ENCODE measurements around the gene ANKS3.

The ANKS3 gene

GRCh38 chr16:4723071-4723767, 10.9 kb downstream of the ANKS3 start:
- no peak for DNase-seq

GRCh38 chr16:4718466-4718865, 15.6 kb downstream of the ANKS3 start:
- no peak for DNase-seq

DNA sequence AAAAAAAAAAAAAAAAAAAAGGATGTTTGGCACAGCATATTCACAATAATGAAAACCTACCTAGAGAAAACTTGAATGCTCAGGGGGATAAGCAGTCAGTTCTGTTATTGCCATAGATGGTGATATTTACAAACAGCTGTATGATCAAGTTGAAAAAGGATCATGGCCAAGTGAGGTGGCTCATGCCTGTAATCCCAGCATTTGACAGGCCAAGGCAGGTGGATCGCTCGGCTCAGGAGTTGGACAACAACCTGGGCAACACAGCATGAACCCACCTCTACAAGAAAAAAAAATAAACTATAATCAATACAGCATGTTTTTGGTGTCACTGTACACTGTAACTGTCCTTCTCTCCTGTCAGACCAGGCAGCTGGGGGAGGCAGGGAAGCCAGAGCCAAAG, 19.1 kb downstream of the ANKS3 start:
- DNase-seq: no peak

DNA sequence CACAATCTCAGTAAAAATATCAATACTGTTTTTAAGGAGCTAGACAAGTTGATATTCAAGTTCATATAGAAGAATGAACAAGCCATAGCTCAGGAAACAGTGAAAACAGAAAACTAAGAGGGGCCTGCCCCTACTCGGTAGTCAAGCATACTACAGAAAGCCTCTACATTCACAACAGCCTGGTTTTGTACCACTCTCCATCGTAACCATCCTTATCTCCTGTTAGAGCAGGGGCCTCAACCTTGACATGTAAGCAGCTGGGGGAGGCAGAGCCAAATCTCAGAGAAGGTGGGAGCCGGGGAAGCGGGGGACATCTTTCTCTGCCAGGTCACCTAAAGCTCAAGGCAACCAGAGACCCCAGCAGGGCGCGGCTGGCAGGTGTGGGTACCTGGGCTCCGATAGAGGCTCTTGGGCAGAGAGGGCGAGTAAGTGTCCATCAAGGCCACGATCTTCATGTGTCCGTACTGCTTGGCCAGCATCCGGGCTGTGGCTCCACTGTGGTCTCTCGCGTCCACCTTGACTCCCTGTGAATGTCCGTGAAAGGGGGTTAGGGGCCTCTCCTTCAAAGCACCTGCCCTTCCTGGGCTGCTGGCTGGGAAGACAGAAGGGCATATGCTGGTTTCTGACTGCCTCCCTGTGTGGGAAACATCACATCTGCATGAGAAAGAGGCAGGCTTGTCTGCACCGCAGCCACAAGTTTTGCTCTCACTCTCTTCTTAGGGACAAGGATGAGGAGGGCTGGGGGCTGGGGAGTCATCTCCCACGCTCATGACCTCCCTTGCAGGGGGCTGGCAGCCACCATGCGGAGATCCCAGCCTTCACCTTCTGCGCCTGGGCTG, 20.2 kb downstream of the ANKS3 start:
- DNase-seq: no peak

DNA sequence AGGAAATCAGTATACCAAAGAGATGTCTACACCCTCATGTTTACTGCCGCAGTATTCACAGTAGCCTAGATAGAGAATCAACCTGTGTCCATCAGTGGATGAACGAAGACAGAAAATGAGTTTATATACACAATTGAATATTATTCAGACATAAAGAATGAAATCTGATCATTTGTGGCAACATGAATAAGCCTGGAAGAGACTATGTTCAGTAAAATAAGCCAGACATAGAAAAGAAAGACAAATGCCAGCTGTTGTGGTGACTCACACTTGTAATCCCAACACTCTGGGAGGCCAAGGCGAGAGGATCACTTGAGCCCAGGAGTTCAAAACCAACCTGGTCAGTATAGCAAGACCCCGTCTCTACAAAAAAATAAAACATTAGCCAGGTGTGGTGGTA, 24.6 kb downstream of the ANKS3 start:
- DNase-seq: no peak

DNA sequence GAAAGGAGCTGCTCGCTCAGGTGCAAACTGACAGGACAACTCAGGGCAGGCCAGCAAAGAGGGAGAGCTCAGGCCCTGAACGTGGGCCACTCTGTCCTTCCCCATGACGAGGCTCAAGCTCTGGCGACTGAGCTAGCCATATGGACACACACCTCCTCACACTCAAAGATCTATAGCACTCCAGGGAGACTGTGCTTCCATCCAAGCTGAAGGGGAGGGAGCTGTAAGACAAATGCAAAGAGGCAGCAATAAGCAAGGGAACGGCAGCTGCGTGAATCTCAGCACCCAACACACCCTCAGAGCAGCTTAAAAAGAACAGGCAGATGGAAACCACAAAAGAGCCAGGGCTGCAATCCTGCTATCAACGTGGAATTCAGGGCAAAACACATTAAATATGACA, 27.2 kb downstream of the ANKS3 start:
- no peak for DNase-seq

GRCh38 chr16:4704913-4705312, 29.2 kb downstream of the ANKS3 start:
- DNase-seq: no peak

- no peak for DNase-seq
These were observed 29.6 kb downstream of the ANKS3 start for GRCh38 chr16:4704491-4704890.

DNA sequence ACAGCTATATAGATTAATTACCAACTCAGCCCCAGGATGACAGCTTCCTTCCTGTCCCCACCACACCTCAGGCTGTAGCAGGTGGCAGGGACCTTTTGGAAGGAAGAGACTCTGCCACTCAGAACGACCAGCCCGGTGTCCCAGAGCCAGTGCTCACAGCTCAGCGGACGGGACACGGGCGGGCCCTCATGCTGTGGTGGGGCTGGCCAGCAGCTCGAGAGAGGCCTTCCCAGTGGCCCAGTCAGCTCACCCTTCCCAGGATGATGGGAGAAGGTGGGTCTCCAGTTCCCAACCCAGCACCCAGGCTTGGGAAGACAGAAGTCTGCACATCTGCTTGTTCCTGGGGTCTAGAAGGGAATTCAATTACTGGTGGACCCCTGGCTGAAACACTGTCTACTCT, 30.2 kb downstream of the ANKS3 start:
- DNase-seq: no peak

DNA sequence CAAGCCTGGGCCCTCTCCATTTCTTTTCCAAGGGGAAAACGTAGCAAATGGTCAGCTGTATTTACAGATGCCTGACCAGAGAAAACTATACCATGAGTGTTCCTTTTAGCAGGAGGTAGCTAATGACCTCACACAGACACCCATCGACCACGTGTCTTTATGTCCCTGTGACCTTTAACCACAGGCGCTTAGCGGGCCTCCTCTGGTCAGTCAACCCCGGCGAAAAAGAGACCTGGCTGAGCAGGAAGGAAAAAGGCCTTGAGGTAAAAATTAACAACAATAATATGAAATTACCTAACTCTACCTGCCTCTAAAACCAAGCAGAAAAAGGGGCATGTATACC, 31.6 kb downstream of the ANKS3 start:
- no peak for DNase-seq

DNA sequence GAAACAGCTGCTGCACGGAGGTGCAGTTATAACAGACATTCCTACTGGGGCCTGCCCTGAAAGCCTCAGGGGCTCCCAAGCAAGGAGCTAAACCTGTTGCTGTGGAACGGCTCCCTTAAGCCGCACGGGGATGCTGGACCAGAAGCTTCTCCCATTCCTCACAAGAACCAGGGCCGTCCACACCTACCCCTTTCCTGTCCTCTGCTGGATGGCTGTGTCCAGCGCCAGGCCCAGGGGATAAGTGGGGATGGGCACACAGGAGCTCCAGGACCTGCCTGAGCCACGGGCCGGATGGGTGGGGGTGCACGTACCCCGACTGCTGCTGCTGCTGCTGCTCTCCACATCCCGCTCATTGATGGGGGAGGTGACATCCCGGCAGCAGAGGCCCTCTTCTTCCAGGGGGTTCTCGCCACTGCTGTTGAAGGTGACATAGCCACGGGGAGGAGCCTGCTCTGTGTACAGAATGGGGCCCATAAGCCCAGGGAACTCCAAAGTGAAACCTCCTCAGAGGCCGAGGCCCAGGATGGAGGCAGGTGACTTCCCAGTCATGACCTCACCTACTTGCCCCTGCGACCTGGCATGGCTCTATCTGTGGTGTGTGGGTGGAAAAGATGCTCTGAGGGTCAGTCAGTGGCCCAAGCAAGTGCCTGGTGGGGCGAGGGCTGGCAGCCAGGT, 32.1 kb downstream of the ANKS3 start:
- DNase-seq: no peak

DNA sequence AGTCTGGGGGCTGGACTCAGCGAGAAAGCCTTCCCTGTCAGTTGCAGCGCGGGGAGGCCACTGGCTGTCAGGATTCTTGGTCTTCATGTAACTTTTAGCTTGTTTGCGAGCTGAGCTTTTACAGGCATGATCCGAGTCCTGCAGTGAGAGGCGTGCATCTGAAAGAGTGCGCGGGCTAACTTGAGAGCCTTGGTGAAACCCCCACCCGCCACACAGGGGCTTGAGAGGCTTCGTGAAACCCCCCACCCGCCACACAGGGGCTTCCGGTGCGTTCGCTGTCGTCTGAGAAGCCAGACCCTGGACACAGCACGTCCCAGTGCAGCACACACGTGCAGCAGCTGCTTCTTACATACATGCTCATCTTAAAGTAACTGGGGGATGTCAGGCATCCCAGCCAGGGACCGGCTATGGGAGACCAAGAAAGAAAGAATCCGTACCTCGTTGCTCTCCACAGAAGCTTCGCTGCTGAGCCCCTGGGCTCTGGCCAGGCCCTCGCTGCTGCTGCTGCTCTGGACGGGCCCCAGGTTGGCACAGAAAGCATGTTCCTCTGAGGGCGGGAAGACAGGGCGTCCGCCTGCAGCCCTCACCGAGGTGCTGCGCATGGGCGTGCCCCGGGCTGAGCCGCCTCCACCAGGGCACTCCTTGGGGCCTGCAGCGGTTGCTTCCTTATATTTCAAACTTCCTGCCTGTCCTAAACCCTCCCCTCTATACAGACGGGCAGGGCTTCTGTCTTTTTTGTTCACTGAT, 32.9 kb downstream of the ANKS3 start:
- no peak for DNase-seq

DNA sequence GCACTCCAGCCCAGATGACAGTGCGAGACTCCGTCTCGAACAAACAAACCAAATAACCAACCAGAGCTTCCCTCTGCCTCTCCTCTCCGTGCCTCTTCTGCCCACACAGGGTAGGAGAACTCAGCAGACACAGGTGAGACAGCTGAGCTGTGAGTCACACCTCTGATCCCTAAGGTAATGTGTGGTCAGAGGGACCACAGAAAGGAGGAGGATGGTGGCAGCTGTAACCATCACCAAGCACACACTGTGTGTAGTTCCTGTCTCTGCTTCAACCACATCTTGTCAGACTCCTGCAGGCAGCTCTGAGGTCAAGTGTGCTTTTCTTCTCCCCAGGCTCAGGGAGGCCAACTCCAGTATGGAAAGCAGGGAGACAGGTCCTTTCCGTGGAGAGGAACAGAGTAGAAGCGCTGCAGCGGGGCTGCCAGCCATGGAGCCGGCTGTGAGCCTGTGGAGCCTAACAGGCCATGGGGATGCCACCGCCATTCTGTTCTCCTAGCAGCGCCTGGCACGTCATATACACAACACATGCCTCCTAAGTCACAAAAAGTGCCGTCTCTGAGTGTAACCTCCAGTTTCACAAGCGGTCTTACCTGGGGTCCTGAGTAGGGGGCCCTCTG, 33.6 kb downstream of the ANKS3 start:
- DNase-seq: no peak

- no peak for DNase-seq
These were observed 35.0 kb downstream of the ANKS3 start for GRCh38 chr16:4699046-4699556.

GRCh38 chr16:4698321-4699045, 35.6 kb downstream of the ANKS3 start:
- DNase-seq: no peak

DNA sequence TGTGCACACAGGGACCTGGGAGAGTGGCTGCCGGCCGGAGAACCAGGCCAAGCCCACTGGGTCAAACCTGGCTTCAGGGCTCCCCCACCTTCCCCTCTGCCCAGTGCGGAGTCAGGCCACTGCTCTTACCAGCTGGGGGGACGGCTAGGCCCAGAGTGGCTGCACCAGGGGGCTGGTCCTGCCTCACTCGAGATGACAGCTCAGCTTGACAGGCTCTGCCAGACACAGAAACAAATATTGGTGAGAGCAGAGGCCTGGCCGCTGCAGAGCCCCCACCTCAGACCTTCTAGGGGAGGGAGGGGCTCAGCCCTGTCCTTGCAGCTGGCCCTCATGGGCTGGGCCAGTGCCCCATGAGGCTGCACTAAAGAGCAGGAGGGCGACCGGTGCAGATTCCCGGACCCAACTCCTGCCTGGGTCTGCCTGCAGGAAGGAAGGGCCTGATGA, 36.2 kb downstream of the ANKS3 start:
- DNase-seq: no peak

- DNase-seq: no peak
These were observed 36.9 kb downstream of the ANKS3 start for GRCh38 chr16:4696905-4697847.

GRCh38 chr16:4696172-4696904, 37.7 kb downstream of the ANKS3 start:
- no peak for DNase-seq

DNA sequence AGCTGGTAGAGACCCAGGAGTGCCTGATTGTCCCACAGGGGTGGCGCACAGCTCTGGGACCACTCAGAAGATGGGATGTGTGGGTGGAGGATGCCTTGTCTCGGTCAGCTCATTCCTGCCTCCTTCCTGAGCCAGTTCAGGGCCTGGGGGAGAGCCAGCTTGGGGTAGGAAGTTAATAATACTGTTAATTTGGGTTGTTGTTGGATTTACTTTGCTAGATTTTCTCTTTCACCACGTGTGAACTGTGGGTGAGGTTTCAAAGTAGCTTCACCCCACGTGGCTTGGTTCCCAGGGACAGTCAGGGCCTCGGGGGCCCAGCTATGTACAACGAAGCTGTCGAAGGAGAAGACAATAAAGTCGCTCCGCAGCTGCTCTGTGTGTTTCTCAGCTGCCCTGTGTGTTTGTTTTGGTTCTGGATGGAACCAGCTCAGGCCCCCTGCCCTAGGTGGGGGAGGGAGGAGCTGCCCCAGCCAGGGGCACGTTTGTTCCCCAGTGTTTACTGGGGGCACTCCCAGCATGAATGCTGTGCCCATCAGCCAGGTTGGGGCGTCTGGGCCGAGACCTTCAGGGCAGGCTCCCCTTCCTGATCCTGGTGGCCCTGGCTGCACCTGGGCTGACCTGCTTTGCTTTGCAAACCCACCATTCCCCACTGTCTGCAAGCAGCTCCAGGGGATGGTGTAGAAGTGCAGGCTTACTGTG, 38.4 kb downstream of the ANKS3 start:
- DNase-seq: no peak

Data from activated CD4-positive, CD25-positive, alpha-beta regulatory T cell (primary cell).